ENCODE measurements around the gene KANSL3. TPM values are rescaled to one million over a fixed set of nuclear protein-coding genes. Genes with fewer than 3 reads are reported as not detected.

The KANSL3 gene
- total RNA-seq, 1 donor from 2014 or later, result 32.5 TPM

- Mint-ChIP-seq H3K9me3 (ENCODE audit: unreplicated experiment) (no peaks in the 10 kb centered on the region), H3K36me3 (ENCODE audit: unreplicated experiment) (no peaks in the 10 kb centered on the region), H3K27ac (ENCODE audit: unreplicated experiment) (no peak overlapping the region), H3K4me3 (ENCODE audit: unreplicated experiment) (no peak overlapping the region), H3K27me3 (ENCODE audit: unreplicated experiment) (peaks cover 3% of the 10 kb centered on the region), H3K4me1 (ENCODE audit: low read depth, unreplicated experiment) (peaks cover 9% of the 10 kb centered on the region)
- TF ChIP-seq CTCF (IDR thresholded peaks at IDR 0.05; ENCODE audit: partially characterized antibody, unreplicated experiment), result no peak
- DNase-seq, result no peak
Measured at GRCh38 chr2:96633641-96634040, 4.5 kb downstream of the KANSL3 start.

GRCh38 chr2:96631804-96632435, 6.2 kb downstream of the KANSL3 start:
- Mint-ChIP-seq H3K27ac (ENCODE audit: unreplicated experiment) (no peak overlapping the region), H3K4me1 (ENCODE audit: low read depth, unreplicated experiment) (peaks cover 6% of the 10 kb centered on the region), H3K36me3 (ENCODE audit: unreplicated experiment) (no peaks in the 10 kb centered on the region), H3K4me3 (ENCODE audit: unreplicated experiment) (no peak overlapping the region), H3K9me3 (ENCODE audit: unreplicated experiment) (no peaks in the 10 kb centered on the region), H3K27me3 (ENCODE audit: unreplicated experiment) (no peaks in the 10 kb centered on the region)
- no peak for DNase-seq
- TF ChIP-seq CTCF (IDR thresholded peaks at IDR 0.05; ENCODE audit: partially characterized antibody, unreplicated experiment), result no peak

- Mint-ChIP-seq H3K36me3 (ENCODE audit: unreplicated experiment) (no peaks in the 10 kb centered on the region), H3K4me1 (ENCODE audit: low read depth, unreplicated experiment) (peaks cover 3% of the 10 kb centered on the region), H3K9me3 (ENCODE audit: unreplicated experiment) (no peaks in the 10 kb centered on the region), H3K27ac (ENCODE audit: unreplicated experiment) (no peak overlapping the region), H3K27me3 (ENCODE audit: unreplicated experiment) (peaks cover 2% of the 10 kb centered on the region), H3K4me3 (ENCODE audit: unreplicated experiment) (no peak overlapping the region)
- no peak for TF ChIP-seq CTCF (IDR thresholded peaks at IDR 0.05; ENCODE audit: partially characterized antibody, unreplicated experiment)
- DNase-seq, result no peak
Measured at GRCh38 chr2:96626553-96626942, 11.6 kb downstream of the KANSL3 start.

GRCh38 chr2:96625571-96626552, 12.2 kb downstream of the KANSL3 start:
- TF ChIP-seq CTCF (IDR thresholded peaks at IDR 0.05; ENCODE audit: partially characterized antibody, unreplicated experiment), result no peak
- no peak overlapping the region for H3K4me3 Mint-ChIP-seq (ENCODE audit: unreplicated experiment)
- peaks cover 2% of the 10 kb centered on the region for H3K27me3 Mint-ChIP-seq (ENCODE audit: unreplicated experiment)
- DNase-seq, result no peak
- no peaks in the 10 kb centered on the region for H3K36me3 Mint-ChIP-seq (ENCODE audit: unreplicated experiment)
- peaks cover 3% of the 10 kb centered on the region for H3K4me1 Mint-ChIP-seq (ENCODE audit: low read depth, unreplicated experiment)
- H3K27ac Mint-ChIP-seq (ENCODE audit: unreplicated experiment), result no peak overlapping the region
- no peaks in the 10 kb centered on the region for H3K9me3 Mint-ChIP-seq (ENCODE audit: unreplicated experiment)

- Mint-ChIP-seq H3K27ac (ENCODE audit: unreplicated experiment) (no peak overlapping the region), H3K9me3 (ENCODE audit: unreplicated experiment) (no peaks in the 10 kb centered on the region), H3K36me3 (ENCODE audit: unreplicated experiment) (no peaks in the 10 kb centered on the region), H3K4me1 (ENCODE audit: low read depth, unreplicated experiment) (peaks cover 2% of the 10 kb centered on the region), H3K4me3 (ENCODE audit: unreplicated experiment) (no peak overlapping the region), H3K27me3 (ENCODE audit: unreplicated experiment) (peaks cover 3% of the 10 kb centered on the region)
- no peak for TF ChIP-seq CTCF (IDR thresholded peaks at IDR 0.05; ENCODE audit: partially characterized antibody, unreplicated experiment)
- DNase-seq, result no peak
Measured at GRCh38 chr2:96623116-96623515, 15.0 kb downstream of the KANSL3 start.
